ENCODE data around the gene TMEM178B.
"Not testable (repeated sequence)": the region's sequence is repeated elsewhere in the genome, so short reads cannot be mapped to it uniquely, and the experiment has no call there.

TMEM178B gene

GRCh38 chr7:141390339-141390738 is 316.5 kb downstream of the TMEM178B start:
- DNase-seq (ENCODE audit: low read depth, low spot score), result no peak
- Histone ChIP-seq H3K36me3 (ENCODE audit: control insufficient read depth, insufficient read depth, low read length) (no peaks in the 10 kb centered on the region), H3K27me3 (ENCODE audit: control insufficient read depth, insufficient read depth, low read length) (no peaks in the 10 kb centered on the region), H3K27ac (ENCODE audit: low read length) (no peak overlapping the region), H3K4me3 (ENCODE audit: low read length) (no peak overlapping the region), H3K9me3 (ENCODE audit: control insufficient read depth, insufficient read depth, low read length) (no peaks in the 10 kb centered on the region), H3K4me1 (ENCODE audit: control insufficient read depth, insufficient read depth, low read length) (no peaks in the 10 kb centered on the region)
- WGBS (ENCODE audit: insufficient coverage, insufficient read length), result no CpG with 5 or more reads among the region's 6 CpGs

GRCh38 chr7:141393056-141393455 is 319.2 kb downstream of the TMEM178B start:
- DNase-seq (ENCODE audit: low read depth, low spot score), result no peak
- Histone ChIP-seq H3K36me3 (ENCODE audit: control insufficient read depth, insufficient read depth, low read length) (no peaks in the 10 kb centered on the region), H3K27me3 (ENCODE audit: control insufficient read depth, insufficient read depth, low read length) (no peaks in the 10 kb centered on the region), H3K4me1 (ENCODE audit: control insufficient read depth, insufficient read depth, low read length) (no peaks in the 10 kb centered on the region), H3K4me3 (ENCODE audit: low read length) (no peak overlapping the region), H3K27ac (ENCODE audit: low read length) (no peak overlapping the region), H3K9me3 (ENCODE audit: control insufficient read depth, insufficient read depth, low read length) (no peaks in the 10 kb centered on the region)
- WGBS (ENCODE audit: insufficient coverage, insufficient read length), result no CpG with 5 or more reads among the region's 4 CpGs

- no peaks in the 10 kb centered on the region for H3K27me3 ChIP-seq (ENCODE audit: control insufficient read depth, insufficient read depth, low read length)
- H3K9me3 ChIP-seq (ENCODE audit: control insufficient read depth, insufficient read depth, low read length), result no peaks in the 10 kb centered on the region
- H3K4me3 ChIP-seq (ENCODE audit: low read length), result no peak overlapping the region
- no peak for DNase-seq (ENCODE audit: low read depth, low spot score)
- WGBS (ENCODE audit: insufficient coverage, insufficient read length), result no CpG with 5 or more reads among the region's 7 CpGs
- H3K27ac ChIP-seq (ENCODE audit: low read length), result no peak overlapping the region
- H3K4me1 ChIP-seq (ENCODE audit: control insufficient read depth, insufficient read depth, low read length), result no peaks in the 10 kb centered on the region
- H3K36me3 ChIP-seq (ENCODE audit: control insufficient read depth, insufficient read depth, low read length), result no peaks in the 10 kb centered on the region
Measured at GRCh38 chr7:141397236-141398163, 323.6 kb downstream of the TMEM178B start.

- H3K27me3 ChIP-seq (ENCODE audit: control insufficient read depth, insufficient read depth, low read length), result no peaks in the 10 kb centered on the region
- no CpG with 5 or more reads among the region's 2 CpGs for WGBS (ENCODE audit: insufficient coverage, insufficient read length)
Measured at GRCh38 chr7:141400356-141400755, 326.5 kb downstream of the TMEM178B start.

GRCh38 chr7:141402277-141402996 is 328.6 kb downstream of the TMEM178B start:
- DNase-seq (ENCODE audit: low read depth, low spot score), result no peak
- Histone ChIP-seq H3K27ac (ENCODE audit: low read length) (no peak overlapping the region), H3K36me3 (ENCODE audit: control insufficient read depth, insufficient read depth, low read length) (no peaks in the 10 kb centered on the region), H3K4me1 (ENCODE audit: control insufficient read depth, insufficient read depth, low read length) (no peaks in the 10 kb centered on the region), H3K27me3 (ENCODE audit: control insufficient read depth, insufficient read depth, low read length) (no peaks in the 10 kb centered on the region), H3K4me3 (ENCODE audit: low read length) (no peak overlapping the region), H3K9me3 (ENCODE audit: control insufficient read depth, insufficient read depth, low read length) (no peaks in the 10 kb centered on the region)
- no CpG with 5 or more reads among the region's 9 CpGs for WGBS (ENCODE audit: insufficient coverage, insufficient read length)

More at GRCh38 chr7:141400356-141400755, 326.5 kb downstream of the TMEM178B start:
- Histone ChIP-seq H3K4me1 (ENCODE audit: control insufficient read depth, insufficient read depth, low read length) (no peaks in the 10 kb centered on the region), H3K36me3 (ENCODE audit: control insufficient read depth, insufficient read depth, low read length) (no peaks in the 10 kb centered on the region), H3K4me3 (ENCODE audit: low read length) (no peak overlapping the region), H3K9me3 (ENCODE audit: control insufficient read depth, insufficient read depth, low read length) (no peaks in the 10 kb centered on the region), H3K27ac (ENCODE audit: low read length) (no peak overlapping the region)
- no peak for DNase-seq (ENCODE audit: low read depth, low spot score)

GRCh38 chr7:141403846-141404245 is 330.0 kb downstream of the TMEM178B start:
- not testable (repeated sequence) for H3K36me3 ChIP-seq (ENCODE audit: control insufficient read depth, insufficient read depth, low read length); H3K4me1 ChIP-seq (ENCODE audit: control insufficient read depth, insufficient read depth, low read length); H3K4me3 ChIP-seq (ENCODE audit: low read length); H3K9me3 ChIP-seq (ENCODE audit: control insufficient read depth, insufficient read depth, low read length); H3K27ac ChIP-seq (ENCODE audit: low read length); DNase-seq (ENCODE audit: low read depth, low spot score); H3K27me3 ChIP-seq (ENCODE audit: control insufficient read depth, insufficient read depth, low read length)
- WGBS (ENCODE audit: insufficient coverage, insufficient read length), result no CpG with 5 or more reads among the region's 11 CpGs

GRCh38 chr7:141406347-141406746 is 332.5 kb downstream of the TMEM178B start:
- Histone ChIP-seq H3K9me3 (ENCODE audit: control insufficient read depth, insufficient read depth, low read length) (no peaks in the 10 kb centered on the region), H3K27me3 (ENCODE audit: control insufficient read depth, insufficient read depth, low read length) (no peaks in the 10 kb centered on the region), H3K4me1 (ENCODE audit: control insufficient read depth, insufficient read depth, low read length) (0 out of 2 replicates have a peak, but pooled peaks cover 1% of the 10 kb centered on the region), H3K4me3 (ENCODE audit: low read length) (no peak overlapping the region), H3K27ac (ENCODE audit: low read length) (no peak overlapping the region), H3K36me3 (ENCODE audit: control insufficient read depth, insufficient read depth, low read length) (no peaks in the 10 kb centered on the region)
- no peak for DNase-seq (ENCODE audit: low read depth, low spot score)

GRCh38 chr7:141407893-141408292 is 334.0 kb downstream of the TMEM178B start:
- WGBS (ENCODE audit: insufficient coverage, insufficient read length), result no CpG with 5 or more reads among the region's 3 CpGs
- no peak overlapping the region for H3K27ac ChIP-seq (ENCODE audit: low read length)
- DNase-seq (ENCODE audit: low read depth, low spot score), result no peak
- no peaks in the 10 kb centered on the region for H3K36me3 ChIP-seq (ENCODE audit: control insufficient read depth, insufficient read depth, low read length)
- H3K4me1 ChIP-seq (ENCODE audit: control insufficient read depth, insufficient read depth, low read length), result 0 out of 2 replicates have a peak, but pooled peaks cover 1% of the 10 kb centered on the region
- H3K27me3 ChIP-seq (ENCODE audit: control insufficient read depth, insufficient read depth, low read length), result no peaks in the 10 kb centered on the region
- H3K4me3 ChIP-seq (ENCODE audit: low read length), result no peak overlapping the region
- H3K9me3 ChIP-seq (ENCODE audit: control insufficient read depth, insufficient read depth, low read length), result no peaks in the 10 kb centered on the region

- Histone ChIP-seq H3K4me1 (ENCODE audit: control insufficient read depth, insufficient read depth, low read length) (0 out of 2 replicates have a peak, but pooled peaks cover 1% of the 10 kb centered on the region), H3K9me3 (ENCODE audit: control insufficient read depth, insufficient read depth, low read length) (no peaks in the 10 kb centered on the region), H3K36me3 (ENCODE audit: control insufficient read depth, insufficient read depth, low read length) (no peaks in the 10 kb centered on the region), H3K27ac (ENCODE audit: low read length) (no peak overlapping the region), H3K27me3 (ENCODE audit: control insufficient read depth, insufficient read depth, low read length) (no peaks in the 10 kb centered on the region), H3K4me3 (ENCODE audit: low read length) (no peak overlapping the region)
- no peak for DNase-seq (ENCODE audit: low read depth, low spot score)
- no CpG with 5 or more reads among the region's 3 CpGs for WGBS (ENCODE audit: insufficient coverage, insufficient read length)
Measured at GRCh38 chr7:141408440-141408839, 334.6 kb downstream of the TMEM178B start.

GRCh38 chr7:141409219-141409618 is 335.4 kb downstream of the TMEM178B start:
- no CpG with 5 or more reads among the region's 1 CpG for WGBS (ENCODE audit: insufficient coverage, insufficient read length)
- H3K9me3 ChIP-seq (ENCODE audit: control insufficient read depth, insufficient read depth, low read length), result no peaks in the 10 kb centered on the region

More at GRCh38 chr7:141409219-141409618, 335.4 kb downstream of the TMEM178B start:
- no peaks in the 10 kb centered on the region for H3K36me3 ChIP-seq (ENCODE audit: control insufficient read depth, insufficient read depth, low read length)
- H3K27ac ChIP-seq (ENCODE audit: low read length), result no peak overlapping the region
- no peak for DNase-seq (ENCODE audit: low read depth, low spot score)
- 0 out of 2 replicates have a peak, but pooled peaks cover 1% of the 10 kb centered on the region for H3K4me1 ChIP-seq (ENCODE audit: control insufficient read depth, insufficient read depth, low read length)
- H3K4me3 ChIP-seq (ENCODE audit: low read length), result no peak overlapping the region
- H3K27me3 ChIP-seq (ENCODE audit: control insufficient read depth, insufficient read depth, low read length), result no peaks in the 10 kb centered on the region
